ENCODE results near the gene MTG1.

The MTG1 gene

GRCh38 chr10:133394064-133394663, at the start of gene MTG1:
TSS of gene MTG1 (plus strand) at chr10:133394157. CDS start at chr10:133394221, 64 bp downstream.
- TF ChIP-seq, protein P1, sequence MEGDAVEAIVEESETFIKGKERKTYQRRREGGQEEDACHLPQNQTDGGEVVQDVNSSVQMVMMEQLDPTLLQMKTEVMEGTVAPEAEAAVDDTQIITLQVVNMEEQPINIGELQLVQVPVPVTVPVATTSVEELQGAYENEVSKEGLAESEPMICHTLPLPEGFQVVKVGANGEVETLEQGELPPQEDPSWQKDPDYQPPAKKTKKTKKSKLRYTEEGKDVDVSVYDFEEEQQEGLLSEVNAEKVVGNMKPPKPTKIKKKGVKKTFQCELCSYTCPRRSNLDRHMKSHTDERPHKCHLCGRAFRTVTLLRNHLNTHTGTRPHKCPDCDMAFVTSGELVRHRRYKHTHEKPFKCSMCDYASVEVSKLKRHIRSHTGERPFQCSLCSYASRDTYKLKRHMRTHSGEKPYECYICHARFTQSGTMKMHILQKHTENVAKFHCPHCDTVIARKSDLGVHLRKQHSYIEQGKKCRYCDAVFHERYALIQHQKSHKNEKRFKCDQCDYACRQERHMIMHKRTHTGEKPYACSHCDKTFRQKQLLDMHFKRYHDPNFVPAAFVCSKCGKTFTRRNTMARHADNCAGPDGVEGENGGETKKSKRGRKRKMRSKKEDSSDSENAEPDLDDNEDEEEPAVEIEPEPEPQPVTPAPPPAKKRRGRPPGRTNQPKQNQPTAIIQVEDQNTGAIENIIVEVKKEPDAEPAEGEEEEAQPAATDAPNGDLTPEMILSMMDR (conservative IDR thresholded peaks at IDR 0.05; ENCODE audit: control insufficient read depth, insufficient read depth, low read depth, low read length) = no peak
- peak within 1 kb of the TSS; percentile 89 for H3K4me3 ChIP-seq (ENCODE audit: control insufficient read depth, low read depth, low read length)
- DNase-seq (ENCODE audit: low read depth) = peak; percentile 85

GRCh38 chr10:133344236-133344635, 49.7 kb upstream of the MTG1 start:
- TF ChIP-seq, protein P1 (conservative IDR thresholded peaks at IDR 0.05; ENCODE audit: control insufficient read depth, insufficient read depth, low read depth, low read length) = no peak
- no peak for DNase-seq (ENCODE audit: low read depth)
- H3K4me3 ChIP-seq (ENCODE audit: control insufficient read depth, low read depth, low read length) = no peak overlapping the region

- DNase-seq (ENCODE audit: low read depth) = no peak
- TF ChIP-seq, protein P1 (conservative IDR thresholded peaks at IDR 0.05; ENCODE audit: control insufficient read depth, insufficient read depth, low read depth, low read length) = no peak
- H3K4me3 ChIP-seq (ENCODE audit: control insufficient read depth, low read depth, low read length) = no peak overlapping the region
Observed at GRCh38 chr10:133346413-133346812, 47.5 kb upstream of the MTG1 start.

DNA sequence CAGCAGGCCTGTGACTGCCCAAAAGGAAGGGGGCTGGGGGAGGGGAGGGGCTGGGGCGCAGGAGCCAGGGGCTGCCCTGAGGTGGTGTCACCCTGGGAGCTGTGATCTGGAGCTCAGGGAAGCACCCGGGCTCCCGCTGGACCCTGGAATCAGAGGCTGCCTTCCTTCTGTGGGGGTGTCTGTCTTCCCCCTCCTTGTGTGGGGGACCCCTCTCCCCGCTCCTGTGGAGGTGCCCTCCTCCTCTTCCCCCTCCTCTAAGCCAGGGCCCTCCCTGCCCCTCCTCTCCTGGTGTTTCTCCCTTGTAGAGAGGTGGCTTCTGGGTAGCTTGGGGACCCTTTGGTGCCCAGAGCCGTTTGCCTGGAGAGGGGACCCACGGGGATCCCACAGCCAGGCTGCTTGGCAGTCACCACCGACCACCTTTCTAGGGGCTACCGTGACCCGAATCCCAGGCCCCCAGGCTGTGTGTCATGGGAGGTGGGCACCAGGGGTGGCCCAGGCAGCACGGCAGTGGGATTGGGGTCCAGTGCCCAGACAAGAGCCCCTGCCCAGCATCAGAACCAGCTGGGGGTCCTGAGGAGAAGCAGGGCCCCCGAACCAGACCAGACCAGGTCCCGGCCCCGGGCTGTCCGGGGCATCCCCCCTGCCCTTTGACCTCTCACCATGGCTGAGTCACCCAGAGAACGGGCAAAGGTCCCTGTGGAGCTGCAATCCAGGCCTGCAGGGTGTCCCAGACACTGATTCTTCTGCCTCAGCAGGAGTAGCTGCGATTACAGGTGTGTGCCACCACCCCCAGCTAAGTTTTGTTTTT, 46.0 kb upstream of the MTG1 start:
- no peak overlapping the region for H3K4me3 ChIP-seq (ENCODE audit: control insufficient read depth, low read depth, low read length)
- TF ChIP-seq, protein P1 (conservative IDR thresholded peaks at IDR 0.05; ENCODE audit: control insufficient read depth, insufficient read depth, low read depth, low read length) = no peak
- DNase-seq (ENCODE audit: low read depth) = no peak

DNA sequence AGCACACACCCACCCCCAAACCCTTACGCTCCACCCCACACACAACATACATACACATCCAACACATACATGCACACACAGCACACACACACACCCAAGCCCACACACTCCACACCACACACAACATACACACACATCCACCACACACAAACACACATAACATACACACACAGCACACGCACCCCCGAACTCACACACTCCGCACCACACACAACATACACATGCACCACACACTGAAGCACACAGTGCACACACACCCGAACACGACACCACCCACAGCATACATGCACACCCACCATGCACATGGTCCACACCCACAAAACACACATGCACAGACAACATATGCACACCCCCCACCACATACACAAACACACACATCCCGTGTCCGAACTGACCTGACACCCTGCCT, 44.8 kb upstream of the MTG1 start:
- TF ChIP-seq, protein P1 (conservative IDR thresholded peaks at IDR 0.05; ENCODE audit: control insufficient read depth, insufficient read depth, low read depth, low read length) = no peak
- no peak for DNase-seq (ENCODE audit: low read depth)
- no peak overlapping the region for H3K4me3 ChIP-seq (ENCODE audit: control insufficient read depth, low read depth, low read length)

DNA sequence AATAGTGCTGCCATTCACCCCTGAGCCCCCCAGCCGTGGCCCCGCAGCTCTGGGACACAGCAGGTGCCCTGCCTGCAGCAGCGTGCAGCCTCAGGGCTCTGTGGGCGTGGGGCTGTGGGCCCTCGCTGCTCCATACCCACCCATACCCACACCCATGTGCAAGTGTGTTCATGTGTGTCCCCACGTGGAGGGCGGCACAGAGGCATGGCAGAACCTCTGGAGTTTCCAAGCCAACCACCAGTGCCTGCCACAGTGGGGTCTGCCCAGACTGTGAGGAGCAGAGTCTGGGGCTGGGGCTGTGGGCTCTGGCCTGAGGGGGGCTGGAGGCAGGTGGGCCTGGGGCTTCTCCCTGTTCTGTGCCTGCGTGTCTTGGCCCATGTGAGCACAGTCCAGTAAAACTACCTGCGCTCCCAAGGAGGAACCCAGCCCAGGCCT, 44.4 kb upstream of the MTG1 start:
- no peak for DNase-seq (ENCODE audit: low read depth)
- TF ChIP-seq, protein P1 (conservative IDR thresholded peaks at IDR 0.05; ENCODE audit: control insufficient read depth, insufficient read depth, low read depth, low read length) = no peak
- H3K4me3 ChIP-seq (ENCODE audit: control insufficient read depth, low read depth, low read length) = no peak overlapping the region
